ENCODE data around the gene HOXD3. TPM values are rescaled to one million over a fixed set of nuclear protein-coding genes. Genes with fewer than 3 reads are reported as not detected.

The HOXD3 gene
- total RNA-seq, 1 experiment from 2014 or later = not detected

DNA sequence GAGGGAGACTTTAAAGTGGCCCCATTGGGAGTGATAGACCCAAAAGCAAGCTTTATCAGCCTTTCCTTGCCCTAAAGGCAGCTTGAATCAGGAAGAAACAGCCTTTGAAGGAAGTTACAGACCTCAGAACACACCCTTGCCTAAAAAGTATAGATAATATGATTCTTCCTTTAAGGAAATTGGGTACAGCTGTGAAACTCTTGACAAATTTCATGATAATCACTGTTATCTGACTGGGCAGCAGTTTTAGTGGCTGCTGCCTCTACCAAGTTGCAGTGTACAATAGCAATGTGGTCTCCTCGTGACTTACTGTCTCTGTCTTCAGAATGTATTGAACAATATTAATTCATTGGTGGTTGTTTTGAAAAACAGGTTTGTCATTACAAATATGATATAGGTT, 48.0 kb downstream of the HOXD3 start:
- no peaks in the 10 kb centered on the region for H3K27me3 Mint-ChIP-seq (ENCODE audit: insufficient read depth, unreplicated experiment)
- POLR2A ChIA-PET = interaction anchor here (0.7 kb wide), 1 partner anchor 9 kb away, joined by 3 read pairs; no protein-coding TSS in a partner anchor
- no peaks in the 10 kb centered on the region for H3K9me3 Mint-ChIP-seq (ENCODE audit: unreplicated experiment)
- BruUV-seq (replicated peaks) = no TSS peak
- TF ChIP-seq, protein P1, sequence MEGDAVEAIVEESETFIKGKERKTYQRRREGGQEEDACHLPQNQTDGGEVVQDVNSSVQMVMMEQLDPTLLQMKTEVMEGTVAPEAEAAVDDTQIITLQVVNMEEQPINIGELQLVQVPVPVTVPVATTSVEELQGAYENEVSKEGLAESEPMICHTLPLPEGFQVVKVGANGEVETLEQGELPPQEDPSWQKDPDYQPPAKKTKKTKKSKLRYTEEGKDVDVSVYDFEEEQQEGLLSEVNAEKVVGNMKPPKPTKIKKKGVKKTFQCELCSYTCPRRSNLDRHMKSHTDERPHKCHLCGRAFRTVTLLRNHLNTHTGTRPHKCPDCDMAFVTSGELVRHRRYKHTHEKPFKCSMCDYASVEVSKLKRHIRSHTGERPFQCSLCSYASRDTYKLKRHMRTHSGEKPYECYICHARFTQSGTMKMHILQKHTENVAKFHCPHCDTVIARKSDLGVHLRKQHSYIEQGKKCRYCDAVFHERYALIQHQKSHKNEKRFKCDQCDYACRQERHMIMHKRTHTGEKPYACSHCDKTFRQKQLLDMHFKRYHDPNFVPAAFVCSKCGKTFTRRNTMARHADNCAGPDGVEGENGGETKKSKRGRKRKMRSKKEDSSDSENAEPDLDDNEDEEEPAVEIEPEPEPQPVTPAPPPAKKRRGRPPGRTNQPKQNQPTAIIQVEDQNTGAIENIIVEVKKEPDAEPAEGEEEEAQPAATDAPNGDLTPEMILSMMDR (IDR thresholded peaks at IDR 0.05; ENCODE audit: unreplicated experiment) = no peak
- CTCF ChIA-PET = no interaction called here
- no peak overlapping the region for H3K27ac Mint-ChIP-seq (ENCODE audit: low read depth, unreplicated experiment)
- H3K4me3 Mint-ChIP-seq (ENCODE audit: unreplicated experiment) = no peak overlapping the region
- intact Hi-C loops (cut with micrococcal nuclease) = no loop called here
- H3K36me3 Mint-ChIP-seq (ENCODE audit: insufficient read depth, unreplicated experiment) = no peaks in the 10 kb centered on the region
- H3K4me1 Mint-ChIP-seq (ENCODE audit: insufficient read depth, unreplicated experiment) = no peaks in the 10 kb centered on the region
- DNase-seq (ENCODE audit: unreplicated experiment) = no peak

DNA sequence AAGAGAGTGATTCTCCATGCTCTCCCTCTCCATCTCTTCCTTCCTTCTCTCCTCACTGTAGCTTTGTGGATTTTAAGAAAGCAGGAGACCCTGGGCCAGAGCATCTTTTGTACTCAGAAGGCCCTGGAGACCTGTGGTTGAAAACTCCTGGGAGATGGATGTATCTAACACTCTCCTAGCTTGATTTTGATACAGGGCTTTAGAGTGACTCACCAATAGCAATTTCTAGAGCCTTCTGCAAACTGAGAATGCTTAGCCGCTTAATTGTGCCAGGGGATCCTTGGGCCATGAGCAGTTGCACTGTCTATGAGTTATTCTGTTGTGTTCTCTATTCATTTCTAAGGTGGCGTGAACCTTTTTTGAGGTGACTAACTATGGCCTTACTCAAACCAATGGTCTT, 49.0 kb downstream of the HOXD3 start:
- ChIA-PET CTCF (no interaction called here), POLR2A (no interaction called here)
- TF ChIP-seq, protein P1 (IDR thresholded peaks at IDR 0.05; ENCODE audit: unreplicated experiment) = no peak
- Mint-ChIP-seq H3K4me1 (ENCODE audit: insufficient read depth, unreplicated experiment) (no peaks in the 10 kb centered on the region), H3K4me3 (ENCODE audit: unreplicated experiment) (no peak overlapping the region), H3K36me3 (ENCODE audit: insufficient read depth, unreplicated experiment) (no peaks in the 10 kb centered on the region), H3K27me3 (ENCODE audit: insufficient read depth, unreplicated experiment) (no peaks in the 10 kb centered on the region), H3K27ac (ENCODE audit: low read depth, unreplicated experiment) (no peak overlapping the region), H3K9me3 (ENCODE audit: unreplicated experiment) (no peaks in the 10 kb centered on the region)
- intact Hi-C loops (cut with micrococcal nuclease) = no loop called here
- no peak for DNase-seq (ENCODE audit: unreplicated experiment)
- BruUV-seq (replicated peaks) = no TSS peak

DNA sequence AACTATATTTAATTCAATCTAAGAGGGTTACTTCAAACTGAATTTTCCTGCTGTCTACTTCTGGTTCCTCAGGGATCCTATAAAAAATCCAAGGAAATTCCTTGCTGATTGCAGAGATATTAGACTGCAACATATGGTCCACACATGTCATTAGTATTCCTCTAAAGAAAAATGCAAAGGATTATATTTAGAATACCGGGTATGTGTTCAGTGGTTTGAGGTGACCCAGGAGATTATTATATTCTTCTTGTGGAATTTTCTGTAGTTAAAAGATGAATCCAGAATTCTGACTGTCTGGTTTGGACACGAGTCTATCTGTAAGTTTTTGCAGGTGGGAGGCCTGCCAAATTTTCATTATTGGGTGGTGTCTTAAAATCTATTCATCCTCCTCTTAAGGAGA, 49.6 kb downstream of the HOXD3 start:
- ChIA-PET CTCF (no interaction called here), POLR2A (interaction anchor here (0.7 kb wide), 1 partner anchor 159 kb away, joined by 3 read pairs; no protein-coding TSS in a partner anchor)
- H3K27ac Mint-ChIP-seq (ENCODE audit: low read depth, unreplicated experiment) = no peak overlapping the region
- H3K27me3 Mint-ChIP-seq (ENCODE audit: insufficient read depth, unreplicated experiment) = no peaks in the 10 kb centered on the region
- no peak for DNase-seq (ENCODE audit: unreplicated experiment)
- H3K9me3 Mint-ChIP-seq (ENCODE audit: unreplicated experiment) = no peaks in the 10 kb centered on the region
- H3K36me3 Mint-ChIP-seq (ENCODE audit: insufficient read depth, unreplicated experiment) = no peaks in the 10 kb centered on the region
- BruUV-seq (replicated peaks) = no TSS peak
- intact Hi-C loops (cut with micrococcal nuclease) = loop anchor here (1.0 kb wide), 1 partner anchor 18 kb away; the partner anchor contains the start of gene HOXD1
- H3K4me3 Mint-ChIP-seq (ENCODE audit: unreplicated experiment) = no peak overlapping the region
- H3K4me1 Mint-ChIP-seq (ENCODE audit: insufficient read depth, unreplicated experiment) = no peaks in the 10 kb centered on the region
- TF ChIP-seq, protein P1 (IDR thresholded peaks at IDR 0.05; ENCODE audit: unreplicated experiment) = no peak

DNA sequence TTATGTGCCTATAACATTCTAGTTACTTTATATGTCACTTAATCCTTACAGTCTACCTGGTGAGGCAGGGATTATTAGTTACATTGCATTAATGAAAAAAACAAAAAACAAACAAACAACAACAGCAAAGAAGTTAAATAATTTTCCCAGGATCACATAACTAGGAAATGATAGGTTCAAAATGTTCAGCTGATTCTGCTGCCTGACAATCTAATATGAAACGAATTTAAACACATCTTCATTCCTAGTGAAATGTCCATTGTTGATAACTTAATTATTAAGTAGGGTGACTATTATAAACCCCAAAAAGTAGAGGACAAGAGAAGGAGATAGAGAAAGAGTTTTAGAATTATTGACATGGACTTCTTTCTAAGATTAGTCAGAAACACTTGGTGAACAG, 54.0 kb downstream of the HOXD3 start:
- POLR2A ChIA-PET = interaction anchor here (0.7 to 0.8 kb wide), 3 partner anchors 38 to 393 kb away, joined by 3 read pairs; no protein-coding TSS in a partner anchor
- H3K9me3 Mint-ChIP-seq (ENCODE audit: unreplicated experiment) = no peaks in the 10 kb centered on the region
- CTCF ChIA-PET = interaction anchor here (0.9 kb wide), 2 partner anchors 9 to 1218 kb away, joined by 3 to 4 read pairs; no protein-coding TSS in a partner anchor
- TF ChIP-seq, protein P1 (IDR thresholded peaks at IDR 0.05; ENCODE audit: unreplicated experiment) = no peak
- no peaks in the 10 kb centered on the region for H3K36me3 Mint-ChIP-seq (ENCODE audit: insufficient read depth, unreplicated experiment)
- no peak overlapping the region for H3K4me3 Mint-ChIP-seq (ENCODE audit: unreplicated experiment)
- H3K27ac Mint-ChIP-seq (ENCODE audit: low read depth, unreplicated experiment) = no peak overlapping the region
- H3K27me3 Mint-ChIP-seq (ENCODE audit: insufficient read depth, unreplicated experiment) = no peaks in the 10 kb centered on the region
- no TSS peak for BruUV-seq (replicated peaks)
- H3K4me1 Mint-ChIP-seq (ENCODE audit: insufficient read depth, unreplicated experiment) = no peaks in the 10 kb centered on the region
- DNase-seq (ENCODE audit: unreplicated experiment) = no peak
- intact Hi-C loops (cut with micrococcal nuclease) = no loop called here

All from MCF 10A (cell line).